T47D (cell line): ENCODE results near the gene ELP4.

Experiments used
- DNase-seq, 2 experiments: peaks; one replicate each; pipeline versions ENCODE4 v3.0.0 to v3.0.0-alpha.2; 2011 to 2012; ENCODE audit warnings: low read depth in 1 of 2, low spot score in 1 of 2
- JUND ChIP-seq: IDR thresholded peaks from 2 replicates; pipeline ENCODE4 v1.6.1; 2012; ENCODE audit warnings: low read depth
- in situ Hi-C: cut with HindIII; loops from 2 replicates; pipeline ENCODE4 v1.10.0; 2016; ENCODE audit warnings: low sequenced_read_pairs, low pct_unique_long_range_greater_than_20kb

ELP4 gene

DNA sequence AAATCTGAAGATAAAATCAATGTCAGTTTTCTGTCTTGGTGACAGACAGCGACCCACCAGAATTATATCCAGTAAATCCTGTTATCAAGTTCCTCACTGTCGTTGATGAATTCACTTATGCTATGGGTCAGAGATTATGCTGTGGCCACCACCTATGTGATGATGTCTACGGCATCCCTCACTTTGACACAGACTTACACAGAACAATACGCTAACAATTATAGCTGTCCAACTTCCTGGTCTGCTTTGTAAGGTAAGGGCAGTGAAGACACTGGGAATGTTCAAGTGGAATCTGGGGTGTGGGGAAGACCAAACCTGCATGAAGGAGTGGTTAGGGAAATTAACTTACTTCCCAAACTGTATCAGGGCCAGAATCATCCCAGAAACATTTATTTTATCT is 320.8 kb downstream of the ELP4 start:
- DNase-seq, result no peak
- in situ Hi-C loops, result no loop called here
- TF ChIP-seq JUND, result no peak

DNA sequence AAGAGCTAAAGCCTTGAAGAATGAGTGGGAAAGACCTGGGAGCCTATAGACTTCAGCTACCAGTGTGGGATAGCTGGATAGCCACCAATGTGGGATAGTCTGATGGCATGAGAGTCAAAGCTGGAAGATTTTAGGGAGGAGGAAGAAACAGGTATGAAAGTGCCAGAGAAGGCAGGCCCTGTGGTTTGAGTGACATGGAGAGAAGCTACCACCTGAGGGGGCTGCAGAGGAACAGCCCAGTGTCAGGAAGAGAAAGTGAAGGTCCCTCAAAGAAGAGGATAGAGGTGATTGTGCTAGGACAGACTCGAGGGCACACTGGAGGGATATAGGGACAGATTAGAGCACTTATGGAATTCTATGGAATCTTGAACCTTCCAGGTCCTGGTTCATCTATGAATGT is 324.7 kb downstream of the ELP4 start:
- DNase-seq, result no peak
- in situ Hi-C loops, result no loop called here
- no peak for TF ChIP-seq JUND
